Activated naive CD8-positive, alpha-beta T cell (primary cell): ENCODE results near the gene ALDH18A1.

Experiments
- H3K27ac Mint-ChIP-seq: one replicate; pipeline ENCODE4 v1.8.0; 2021; ENCODE audit warnings: mixed read lengths
- H3K27me3 Mint-ChIP-seq: one replicate; pipeline ENCODE4 v1.8.0; 2021; ENCODE audit warnings: mixed read lengths
- H3K36me3 Mint-ChIP-seq: one replicate; pipeline ENCODE4 v1.8.0; 2021; ENCODE audit warnings: mixed read lengths
- H3K4me1 Mint-ChIP-seq: one replicate; pipeline ENCODE4 v1.8.0; 2021; ENCODE audit warnings: low read depth, mixed read lengths
- H3K4me3 Mint-ChIP-seq: one replicate; pipeline ENCODE4 v1.8.0; 2021; ENCODE audit warnings: mild to moderate bottlenecking, mixed read lengths
- H3K9me3 Mint-ChIP-seq: one replicate; pipeline ENCODE4 v1.8.0; 2021; ENCODE audit warnings: low read depth, mixed read lengths

The ALDH18A1 gene

DNA sequence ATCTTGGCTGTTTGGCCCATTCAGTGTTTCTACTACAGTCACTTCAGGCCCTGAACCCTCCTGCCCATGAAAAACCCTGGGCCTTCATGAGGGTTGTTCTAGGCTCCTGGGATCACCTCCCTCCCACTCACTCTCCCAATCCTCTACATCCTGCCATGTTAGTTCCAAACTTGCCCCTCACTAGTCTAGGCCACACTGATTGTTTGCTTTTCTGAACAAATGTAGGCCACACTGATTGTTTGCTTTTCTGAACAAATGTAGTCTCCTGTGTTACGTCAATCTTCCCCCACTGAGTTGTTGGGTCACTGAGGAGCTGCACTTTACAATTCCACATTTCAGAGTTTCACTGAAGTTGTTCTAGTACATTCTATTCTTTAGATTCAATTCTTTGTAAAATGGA is 5.3 kb upstream of the ALDH18A1 start:
- H3K4me3 Mint-ChIP-seq: no peak overlapping the region
- H3K27ac Mint-ChIP-seq: peak overlapping the region; percentile 11
- H3K36me3 Mint-ChIP-seq: peaks cover 2% of the 10 kb centered on the region
- no peaks in the 10 kb centered on the region for H3K27me3 Mint-ChIP-seq
- H3K9me3 Mint-ChIP-seq: no peaks in the 10 kb centered on the region
- H3K4me1 Mint-ChIP-seq: peaks cover 5% of the 10 kb centered on the region

GRCh38 chr10:95660283-95660682 is 3.8 kb upstream of the ALDH18A1 start:
- Mint-ChIP-seq H3K27ac (no peak overlapping the region), H3K4me1 (peaks cover 10% of the 10 kb centered on the region), H3K9me3 (no peaks in the 10 kb centered on the region), H3K4me3 (no peak overlapping the region), H3K27me3 (no peaks in the 10 kb centered on the region), H3K36me3 (peaks cover 2% of the 10 kb centered on the region)

DNA sequence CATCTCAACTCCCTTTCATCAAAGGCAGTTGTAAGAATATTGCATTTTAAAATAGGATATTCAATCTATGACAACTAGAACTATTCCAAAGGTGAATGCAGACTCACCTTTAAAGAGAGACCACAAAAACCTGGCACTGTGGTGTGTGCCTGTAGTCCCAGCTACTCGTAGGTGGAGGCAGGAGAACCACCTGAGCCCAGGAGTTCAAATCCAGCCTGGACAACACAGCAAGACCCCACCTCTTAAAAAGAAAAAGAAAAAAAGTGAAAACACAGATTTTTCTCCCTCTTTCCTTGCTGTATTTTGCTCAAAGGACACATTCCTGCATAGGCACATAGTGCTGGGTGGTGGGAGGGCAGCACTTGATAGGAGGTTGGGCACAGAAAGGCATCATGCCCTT is 739 bp upstream of the ALDH18A1 start:
- Mint-ChIP-seq H3K4me1 (peaks cover 24% of the 10 kb centered on the region), H3K9me3 (no peaks in the 10 kb centered on the region), H3K36me3 (peaks cover 8% of the 10 kb centered on the region), H3K27ac (peak overlapping the region; percentile 11), H3K27me3 (no peaks in the 10 kb centered on the region), H3K4me3 (peak overlapping the region; percentile 100)

DNA sequence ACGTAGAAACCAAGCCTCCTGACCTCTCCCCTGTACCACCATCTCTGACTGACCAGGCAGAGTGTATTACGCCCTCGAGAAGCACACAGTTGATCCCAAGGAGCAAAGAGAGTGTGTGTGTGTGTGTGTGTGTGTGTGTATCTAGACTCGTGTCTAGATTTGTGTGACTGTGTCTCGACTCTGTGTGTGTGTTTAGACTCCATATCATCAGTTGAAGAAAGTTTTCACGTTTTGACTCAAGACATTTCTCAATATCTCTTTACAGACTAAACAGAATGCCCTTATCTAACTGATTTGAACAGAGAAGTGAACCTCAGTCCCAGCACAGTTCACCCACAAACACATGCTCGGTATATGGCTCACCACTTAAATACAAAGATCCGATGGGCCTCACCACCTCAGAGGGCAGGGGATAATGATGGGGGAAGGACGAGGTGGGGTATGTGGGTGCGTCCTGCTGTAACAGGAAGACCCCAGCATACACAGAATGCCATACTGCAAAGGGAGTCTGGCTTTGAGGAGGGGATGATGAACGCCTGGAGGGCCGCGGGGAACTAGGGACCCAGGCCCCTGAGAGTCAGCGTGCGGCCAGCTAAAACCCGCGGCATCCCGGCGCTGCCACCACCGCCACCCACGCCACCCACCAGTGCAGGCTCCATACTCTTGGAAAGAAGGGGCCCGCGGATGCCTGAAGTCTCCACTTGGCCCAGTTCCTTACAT is 780 bp downstream of the ALDH18A1 start:
- Mint-ChIP-seq H3K36me3 (peaks cover 21% of the 10 kb centered on the region), H3K27me3 (no peaks in the 10 kb centered on the region), H3K9me3 (no peaks in the 10 kb centered on the region), H3K4me3 (peak overlapping the region; percentile 100), H3K4me1 (peaks cover 26% of the 10 kb centered on the region), H3K27ac (peak overlapping the region; percentile 67)

- Mint-ChIP-seq H3K27me3 (no peaks in the 10 kb centered on the region), H3K9me3 (no peaks in the 10 kb centered on the region), H3K36me3 (peaks cover 22% of the 10 kb centered on the region), H3K27ac (no peak overlapping the region), H3K4me3 (no peak overlapping the region), H3K4me1 (peaks cover 26% of the 10 kb centered on the region)
Measured at GRCh38 chr10:95653895-95654294, 2.6 kb downstream of the ALDH18A1 start.

GRCh38 chr10:95651346-95652060 is 5.0 kb downstream of the ALDH18A1 start:
- Mint-ChIP-seq H3K4me1 (peaks cover 20% of the 10 kb centered on the region), H3K9me3 (no peaks in the 10 kb centered on the region), H3K27ac (no peak overlapping the region), H3K4me3 (no peak overlapping the region), H3K27me3 (no peaks in the 10 kb centered on the region), H3K36me3 (peaks cover 35% of the 10 kb centered on the region)

GRCh38 chr10:95650232-95650631 is 6.3 kb downstream of the ALDH18A1 start:
- no peak overlapping the region for H3K4me3 Mint-ChIP-seq
- H3K4me1 Mint-ChIP-seq: peaks cover 20% of the 10 kb centered on the region
- H3K36me3 Mint-ChIP-seq: peaks cover 35% of the 10 kb centered on the region
- no peak overlapping the region for H3K27ac Mint-ChIP-seq
- H3K27me3 Mint-ChIP-seq: no peaks in the 10 kb centered on the region
- H3K9me3 Mint-ChIP-seq: no peaks in the 10 kb centered on the region

- Mint-ChIP-seq H3K4me1 (peaks cover 8% of the 10 kb centered on the region), H3K27ac (no peak overlapping the region), H3K36me3 (peaks cover 31% of the 10 kb centered on the region), H3K4me3 (no peak overlapping the region), H3K27me3 (no peaks in the 10 kb centered on the region), H3K9me3 (no peaks in the 10 kb centered on the region)
Measured at GRCh38 chr10:95648138-95648537, 8.4 kb downstream of the ALDH18A1 start.

GRCh38 chr10:95646160-95646559 is 10.4 kb downstream of the ALDH18A1 start:
- no peaks in the 10 kb centered on the region for H3K9me3 Mint-ChIP-seq
- H3K27ac Mint-ChIP-seq: no peak overlapping the region
- H3K27me3 Mint-ChIP-seq: no peaks in the 10 kb centered on the region
- H3K4me3 Mint-ChIP-seq: no peak overlapping the region
- peaks cover 16% of the 10 kb centered on the region for H3K36me3 Mint-ChIP-seq
- peaks cover 5% of the 10 kb centered on the region for H3K4me1 Mint-ChIP-seq

GRCh38 chr10:95644901-95645300 is 11.6 kb downstream of the ALDH18A1 start:
- peaks cover 5% of the 10 kb centered on the region for H3K4me1 Mint-ChIP-seq
- peaks cover 18% of the 10 kb centered on the region for H3K36me3 Mint-ChIP-seq
- no peaks in the 10 kb centered on the region for H3K27me3 Mint-ChIP-seq
- no peak overlapping the region for H3K27ac Mint-ChIP-seq
- H3K4me3 Mint-ChIP-seq: no peak overlapping the region
- no peaks in the 10 kb centered on the region for H3K9me3 Mint-ChIP-seq

DNA sequence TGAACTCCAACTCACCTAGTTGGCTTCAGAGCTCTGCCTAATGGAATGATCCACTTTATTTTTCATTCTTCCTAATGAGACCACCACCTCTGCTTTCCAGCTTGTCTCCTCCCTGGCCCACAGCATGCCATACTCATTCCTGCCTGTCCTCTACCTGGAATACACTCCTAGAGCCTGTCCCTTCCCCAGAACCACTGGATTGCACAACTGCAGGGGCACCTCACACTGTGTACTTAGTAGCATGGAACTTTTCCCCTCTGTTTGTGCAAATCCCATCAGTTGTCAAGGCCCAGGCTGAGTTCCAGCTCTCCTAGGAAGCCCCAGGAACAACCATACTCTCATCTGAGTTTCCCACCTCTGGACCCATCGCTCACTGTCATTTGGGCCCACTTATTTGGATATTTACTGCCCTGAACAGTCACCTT is 15.6 kb downstream of the ALDH18A1 start:
- no peak overlapping the region for H3K4me3 Mint-ChIP-seq
- no peaks in the 10 kb centered on the region for H3K9me3 Mint-ChIP-seq
- peaks cover 3% of the 10 kb centered on the region for H3K4me1 Mint-ChIP-seq
- H3K36me3 Mint-ChIP-seq: peaks cover 9% of the 10 kb centered on the region
- no peaks in the 10 kb centered on the region for H3K27me3 Mint-ChIP-seq
- H3K27ac Mint-ChIP-seq: no peak overlapping the region

GRCh38 chr10:95637911-95638310 is 18.6 kb downstream of the ALDH18A1 start:
- H3K27ac Mint-ChIP-seq: no peak overlapping the region
- H3K9me3 Mint-ChIP-seq: no peaks in the 10 kb centered on the region

DNA sequence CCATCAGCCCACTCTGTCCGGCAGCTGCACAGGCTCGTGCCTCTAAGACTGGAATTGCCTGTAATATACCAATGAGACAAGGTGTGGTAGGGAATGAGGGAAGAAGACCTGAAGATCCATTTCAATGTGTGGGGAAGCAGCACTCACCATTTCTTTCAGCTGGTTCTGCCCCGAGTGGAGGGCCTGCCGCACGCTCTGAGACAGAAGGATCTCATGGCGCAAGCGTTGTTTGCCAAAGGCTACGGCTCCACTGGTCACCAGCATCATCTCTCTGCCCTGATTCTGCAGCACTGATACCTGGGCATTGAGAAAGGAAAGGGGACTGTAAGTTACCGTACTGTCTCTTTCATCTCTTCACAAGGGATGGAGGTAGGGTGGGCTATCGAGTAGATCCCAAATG is 19.4 kb downstream of the ALDH18A1 start:
- Mint-ChIP-seq H3K27ac (no peak overlapping the region), H3K4me3 (no peak overlapping the region), H3K9me3 (no peaks in the 10 kb centered on the region), H3K36me3 (peaks cover 27% of the 10 kb centered on the region), H3K4me1 (no peaks in the 10 kb centered on the region), H3K27me3 (no peaks in the 10 kb centered on the region)

More at GRCh38 chr10:95637911-95638310, 18.6 kb downstream of the ALDH18A1 start:
- no peaks in the 10 kb centered on the region for H3K27me3 Mint-ChIP-seq
- H3K36me3 Mint-ChIP-seq: peaks cover 23% of the 10 kb centered on the region
- no peak overlapping the region for H3K4me3 Mint-ChIP-seq
- no peaks in the 10 kb centered on the region for H3K4me1 Mint-ChIP-seq

- peaks cover 32% of the 10 kb centered on the region for H3K36me3 Mint-ChIP-seq
- H3K27ac Mint-ChIP-seq: no peak overlapping the region
- H3K9me3 Mint-ChIP-seq: no peaks in the 10 kb centered on the region
- H3K4me1 Mint-ChIP-seq: no peaks in the 10 kb centered on the region
- no peaks in the 10 kb centered on the region for H3K27me3 Mint-ChIP-seq
- no peak overlapping the region for H3K4me3 Mint-ChIP-seq
Measured at GRCh38 chr10:95635319-95635733, 21.2 kb downstream of the ALDH18A1 start.

- Mint-ChIP-seq H3K36me3 (peaks cover 26% of the 10 kb centered on the region), H3K4me3 (no peak overlapping the region), H3K4me1 (no peaks in the 10 kb centered on the region), H3K27me3 (no peaks in the 10 kb centered on the region), H3K27ac (no peak overlapping the region), H3K9me3 (no peaks in the 10 kb centered on the region)
Measured at GRCh38 chr10:95628786-95629185, 27.7 kb downstream of the ALDH18A1 start.
